ENCODE data around the gene ANKRD50.

ANKRD50 gene

GRCh38 chr4:124710015-124710741 lies 2.4 kb downstream of the ANKRD50 start:
- DNase-seq (ENCODE audit: low read depth), result no peak

DNA sequence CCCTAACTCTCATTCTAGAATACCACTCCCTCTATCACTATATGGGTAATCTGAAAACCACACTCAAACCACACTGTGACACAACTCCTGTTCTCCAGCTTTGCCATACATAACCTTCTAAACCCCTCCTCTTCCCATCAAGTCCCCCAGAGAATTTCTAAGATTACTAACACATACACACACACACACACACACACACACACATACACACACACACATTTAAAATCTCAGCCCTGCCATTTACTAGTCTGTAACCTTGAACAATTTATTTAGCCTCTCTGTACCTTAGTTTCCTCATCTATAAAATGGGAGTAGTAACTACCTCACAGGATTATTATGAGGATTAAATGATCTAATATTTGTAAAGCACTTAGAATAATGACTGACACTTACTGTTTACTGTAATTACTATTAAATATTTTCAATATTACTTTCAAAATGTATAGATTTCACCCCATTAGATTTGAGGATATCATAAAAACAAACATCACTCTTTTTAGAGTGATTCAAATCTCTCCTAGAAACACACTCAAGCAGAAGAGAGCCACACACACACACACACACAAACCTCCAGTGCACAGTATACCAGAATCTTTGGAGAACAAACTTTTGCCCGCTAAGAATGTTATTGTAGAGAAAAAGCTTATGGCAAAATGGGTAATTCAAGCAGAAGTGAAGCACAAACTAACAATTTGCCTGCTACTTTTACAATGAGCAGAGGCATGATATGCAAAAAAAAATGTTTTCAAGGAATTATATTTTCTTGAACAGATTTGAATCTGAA lies 3.8 kb downstream of the ANKRD50 start:
- DNase-seq (ENCODE audit: low read depth), result no peak

DNA sequence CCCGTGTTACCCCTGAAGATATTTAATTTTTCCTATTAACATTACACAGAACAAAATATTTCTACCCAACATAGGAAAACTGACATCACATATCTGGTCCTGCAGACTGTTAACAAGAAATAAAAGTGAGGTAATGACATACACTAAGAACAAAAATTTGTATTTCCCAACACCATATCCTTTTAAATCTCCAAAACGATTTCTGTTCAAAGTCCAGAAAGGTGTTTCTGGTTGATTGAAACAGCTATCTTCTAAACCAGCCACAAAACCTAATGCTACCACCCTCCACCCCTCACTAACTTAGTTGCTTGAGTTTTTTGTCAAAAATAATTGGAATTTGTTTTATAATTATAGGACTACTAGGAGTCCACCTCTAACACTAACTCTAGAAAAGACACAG lies 7.1 kb downstream of the ANKRD50 start:
- no peak for DNase-seq (ENCODE audit: low read depth)

DNA sequence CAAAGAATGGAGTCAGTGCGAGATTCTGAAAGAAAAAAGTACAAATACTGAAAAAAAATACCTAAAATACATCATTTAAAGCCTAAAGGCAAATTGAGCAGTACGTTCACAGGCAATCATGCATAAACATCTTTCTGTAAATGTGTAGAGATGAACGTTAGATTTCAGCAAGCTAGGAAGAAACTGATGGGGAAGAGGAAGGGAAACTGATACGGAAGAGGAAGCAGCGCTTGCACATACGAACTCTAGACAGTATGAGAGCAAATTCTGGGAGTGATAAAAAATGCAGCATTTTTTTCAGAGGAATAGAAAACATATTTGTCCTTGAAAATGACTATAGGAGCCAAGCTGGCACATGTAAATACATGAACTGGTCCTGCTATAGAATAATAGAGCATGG lies 9.4 kb downstream of the ANKRD50 start:
- no peak for DNase-seq (ENCODE audit: low read depth)

DNA sequence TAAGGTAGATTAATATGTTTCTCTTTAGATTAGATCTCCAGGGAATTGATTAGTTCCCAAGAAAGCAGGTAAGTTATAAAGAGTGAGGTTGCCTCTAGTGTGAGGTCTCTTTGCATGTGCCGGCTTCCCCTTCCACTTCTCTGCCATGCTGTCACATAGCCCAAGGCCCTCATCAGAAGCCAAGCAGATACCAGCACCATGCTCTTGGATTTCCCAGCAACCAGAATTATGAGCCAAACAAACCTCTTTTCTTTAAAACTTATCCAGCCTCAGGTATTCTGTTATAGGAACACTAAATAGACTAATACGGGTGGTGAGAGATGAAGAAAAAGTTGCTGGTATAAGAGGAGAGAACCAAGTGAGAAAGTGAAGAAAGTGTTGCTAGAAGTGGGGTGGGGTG lies 15.1 kb downstream of the ANKRD50 start:
- no peak for DNase-seq (ENCODE audit: low read depth)

DNA sequence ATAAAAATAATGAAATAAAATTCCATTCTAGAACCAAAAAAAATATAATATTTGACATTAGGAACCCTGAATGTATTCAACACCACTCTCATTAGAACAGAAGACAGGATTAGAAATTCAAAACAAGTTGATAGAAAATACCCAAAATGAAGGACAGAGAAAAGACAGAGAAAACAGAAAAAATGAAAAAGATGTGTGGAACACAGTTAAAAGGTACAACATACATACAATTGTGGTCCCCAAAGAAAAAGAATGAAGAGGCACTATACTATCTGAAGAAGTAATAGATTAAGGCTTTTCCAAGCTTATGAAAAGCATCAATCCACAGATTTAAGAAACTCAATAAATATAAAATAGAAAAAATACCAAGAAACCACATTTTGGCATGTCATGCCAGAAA lies 16.4 kb downstream of the ANKRD50 start:
- DNase-seq (ENCODE audit: low read depth), result no peak

DNA sequence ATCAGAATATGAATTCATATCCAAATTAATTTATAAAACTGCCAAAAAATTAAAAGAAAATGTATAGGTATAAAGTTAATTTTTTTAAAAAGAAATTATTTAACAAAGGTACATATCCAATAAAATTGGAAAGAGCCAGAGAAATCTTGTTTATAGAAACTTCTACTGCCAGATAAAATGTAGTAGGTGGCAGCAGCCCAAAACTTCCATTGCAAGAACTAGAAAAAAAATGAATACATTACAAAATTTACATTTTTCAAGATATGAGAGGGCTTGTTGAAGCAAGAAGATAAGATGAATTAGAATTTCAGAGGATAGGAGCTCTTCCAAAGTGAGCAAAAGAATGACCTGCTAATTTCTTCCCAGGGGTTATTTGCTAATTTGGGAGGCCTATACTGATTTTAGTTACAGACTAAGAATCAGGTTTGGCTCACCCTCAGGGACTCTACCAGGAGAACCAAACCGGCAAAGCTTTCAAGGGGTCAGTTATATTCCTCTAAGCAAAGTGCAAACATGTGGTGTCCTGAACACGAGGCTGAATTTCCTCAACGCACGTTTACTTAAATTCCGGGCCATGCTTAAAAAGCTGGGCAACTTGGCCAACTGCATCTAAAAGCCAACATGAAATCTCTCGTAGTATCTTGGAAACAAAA lies 17.5 kb downstream of the ANKRD50 start:
- no peak for DNase-seq (ENCODE audit: low read depth)

GRCh38 chr4:124694306-124694705 lies 18.2 kb downstream of the ANKRD50 start:
- DNase-seq (ENCODE audit: low read depth), result no peak

DNA sequence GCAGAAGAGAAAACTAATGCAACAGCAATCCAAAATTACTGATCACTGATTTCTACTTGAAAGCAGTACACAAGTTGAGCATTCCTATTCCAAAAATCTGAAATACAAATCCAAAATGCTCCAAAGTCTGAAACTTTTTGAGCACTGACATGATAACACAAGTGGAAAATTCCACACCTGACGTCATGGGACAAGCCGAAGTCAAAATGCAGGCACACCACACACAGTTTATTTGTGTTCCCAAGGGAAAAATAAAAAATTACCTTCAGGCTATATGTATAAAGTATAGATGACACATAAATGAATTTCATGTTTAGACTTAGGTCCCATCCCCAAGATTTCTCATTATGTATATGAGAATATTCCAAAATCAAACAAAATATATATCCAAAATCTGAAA lies 20.7 kb downstream of the ANKRD50 start:
- no peak for DNase-seq (ENCODE audit: low read depth)

DNA sequence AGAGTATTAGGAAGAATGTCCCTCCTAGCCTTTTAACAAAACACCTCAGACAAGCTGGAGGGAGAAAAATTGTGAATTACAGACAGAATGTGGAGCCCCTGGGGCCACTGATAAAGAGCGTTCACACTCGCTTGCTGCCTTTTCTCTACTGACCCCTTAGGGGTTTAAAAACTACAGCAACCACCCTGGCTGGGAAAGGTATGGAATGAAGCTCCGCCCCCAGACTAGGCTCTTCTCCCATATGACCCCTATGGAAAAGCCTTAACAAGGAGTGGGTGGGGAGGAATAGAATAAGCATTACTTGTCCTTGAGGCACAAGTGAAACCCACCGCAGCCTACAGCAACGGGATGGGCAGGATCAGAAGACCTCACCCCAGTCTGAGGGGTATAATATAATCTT lies 26.3 kb downstream of the ANKRD50 start:
- DNase-seq (ENCODE audit: low read depth), result no peak

- no peak for DNase-seq (ENCODE audit: low read depth)
These were observed 26.7 kb downstream of the ANKRD50 start for GRCh38 chr4:124685851-124686250.

GRCh38 chr4:124684301-124684700 lies 28.2 kb downstream of the ANKRD50 start:
- DNase-seq (ENCODE audit: low read depth), result no peak

DNA sequence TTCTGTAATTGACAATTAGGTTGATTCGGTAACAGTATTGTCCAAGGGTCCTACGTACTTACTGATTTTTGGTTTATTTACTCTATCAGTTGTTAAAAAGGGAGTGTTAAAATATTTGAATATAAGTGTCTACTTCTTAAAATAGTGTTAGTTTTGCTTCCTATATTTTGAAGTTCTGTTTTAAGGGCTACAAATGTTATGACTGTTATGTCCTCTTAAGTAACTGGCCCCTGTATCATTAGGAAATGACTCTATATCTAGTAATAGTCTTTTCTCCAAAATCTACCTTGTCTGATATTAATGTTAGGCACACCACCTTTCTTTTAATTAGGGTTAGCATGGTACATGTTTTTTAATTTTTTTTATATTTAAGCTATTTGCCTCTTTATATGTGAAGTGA lies 30.1 kb downstream of the ANKRD50 start:
- no peak for DNase-seq (ENCODE audit: low read depth)

DNA sequence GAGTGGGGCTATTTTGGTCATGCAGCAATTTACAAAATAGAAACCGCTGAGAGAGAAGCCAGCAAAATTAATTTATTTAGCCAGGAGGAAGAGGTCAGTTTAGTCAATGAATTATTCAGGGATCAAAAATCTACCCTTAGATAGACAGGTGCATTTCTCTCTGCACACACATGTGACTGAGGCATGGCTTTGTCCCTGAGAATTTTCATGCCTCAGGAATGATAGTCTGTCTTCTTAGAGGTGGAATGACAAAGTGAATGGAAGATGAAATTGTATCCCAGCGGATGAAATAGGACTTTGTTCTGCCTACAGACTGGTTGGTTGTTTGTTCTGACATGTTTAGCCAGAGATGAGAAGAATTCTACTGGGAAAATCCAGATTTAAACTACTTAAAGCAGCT lies 46.0 kb downstream of the ANKRD50 start:
- DNase-seq (ENCODE audit: low read depth), result no peak

DNA sequence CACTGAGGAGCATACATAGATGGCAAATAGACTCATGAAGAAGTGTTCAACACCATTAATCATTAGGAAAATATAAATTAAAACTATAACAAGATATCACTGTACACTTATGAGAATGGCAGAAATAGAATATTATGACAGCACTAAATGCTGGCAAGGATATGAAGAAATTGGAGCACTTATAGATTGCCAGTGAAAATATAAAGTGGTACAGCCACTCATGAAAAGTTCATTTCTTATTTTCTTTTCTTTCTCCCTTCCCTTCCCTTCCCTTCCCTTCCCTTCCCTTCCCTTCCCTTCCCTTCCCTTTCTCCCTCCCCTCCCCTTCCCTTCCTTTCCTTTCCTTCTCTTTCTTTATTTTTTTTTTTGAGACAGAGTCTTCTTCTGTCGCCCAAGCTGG lies 53.7 kb downstream of the ANKRD50 start:
- no peak for DNase-seq (ENCODE audit: low read depth)

GRCh38 chr4:124650614-124651013 lies 61.9 kb downstream of the ANKRD50 start:
- DNase-seq (ENCODE audit: low read depth), result no peak

- DNase-seq (ENCODE audit: low read depth), result no peak
These were observed 64.9 kb downstream of the ANKRD50 start for GRCh38 chr4:124647599-124647998.

DNA sequence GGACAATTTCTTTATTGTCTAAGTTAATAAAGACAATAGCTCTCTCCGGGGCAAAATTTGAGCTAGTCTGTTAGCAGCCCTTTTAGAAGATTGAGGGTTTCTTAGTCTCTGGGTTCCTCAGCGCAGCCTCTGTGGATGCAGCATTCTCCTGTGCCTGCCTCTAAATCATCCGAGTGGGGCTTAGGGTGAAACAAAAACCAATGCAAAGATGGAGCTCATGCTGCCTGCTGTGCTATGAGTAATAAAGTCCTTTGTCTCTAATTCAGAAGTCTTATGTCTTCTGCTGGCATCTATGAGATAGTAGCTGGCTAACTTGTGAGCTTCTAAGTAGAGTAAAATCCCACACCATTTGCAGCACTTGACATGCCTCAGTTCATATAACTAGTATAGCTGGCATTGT lies 67.9 kb downstream of the ANKRD50 start:
- DNase-seq (ENCODE audit: low read depth), result no peak

- no peak for DNase-seq (ENCODE audit: low read depth)
These were observed 69.7 kb downstream of the ANKRD50 start for GRCh38 chr4:124642846-124643245.

DNA sequence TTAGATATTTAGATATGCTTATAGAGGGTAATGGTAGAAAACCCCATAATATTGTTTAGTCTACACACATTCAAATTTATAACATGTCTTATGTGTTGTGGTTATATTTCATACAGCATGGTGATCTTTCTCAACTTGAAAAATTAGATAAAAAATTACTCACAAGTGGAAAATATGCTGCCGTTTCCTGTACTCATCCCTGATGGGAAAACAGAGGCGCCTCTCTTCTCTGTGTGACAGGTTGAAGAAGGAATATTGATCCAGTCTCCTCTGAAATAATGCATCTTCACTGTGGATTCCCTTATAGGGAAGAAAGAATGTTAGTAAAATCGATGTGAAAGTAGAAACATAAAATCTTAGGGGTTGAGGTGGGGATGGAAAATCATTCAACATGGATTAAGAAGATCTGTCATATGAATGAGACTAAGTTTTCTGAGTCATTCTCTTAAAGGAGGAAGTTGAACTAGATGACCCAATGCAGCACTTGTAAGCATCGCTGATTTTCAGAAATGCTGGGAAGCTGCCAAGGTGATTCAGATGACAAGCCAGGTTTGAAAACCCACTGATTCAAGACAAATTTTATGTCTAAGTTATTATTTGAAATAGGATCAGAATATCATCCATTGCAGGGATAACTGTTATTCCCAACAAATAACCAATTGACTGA lies 70.7 kb downstream of the ANKRD50 start:
- no peak for DNase-seq (ENCODE audit: low read depth)

DNA sequence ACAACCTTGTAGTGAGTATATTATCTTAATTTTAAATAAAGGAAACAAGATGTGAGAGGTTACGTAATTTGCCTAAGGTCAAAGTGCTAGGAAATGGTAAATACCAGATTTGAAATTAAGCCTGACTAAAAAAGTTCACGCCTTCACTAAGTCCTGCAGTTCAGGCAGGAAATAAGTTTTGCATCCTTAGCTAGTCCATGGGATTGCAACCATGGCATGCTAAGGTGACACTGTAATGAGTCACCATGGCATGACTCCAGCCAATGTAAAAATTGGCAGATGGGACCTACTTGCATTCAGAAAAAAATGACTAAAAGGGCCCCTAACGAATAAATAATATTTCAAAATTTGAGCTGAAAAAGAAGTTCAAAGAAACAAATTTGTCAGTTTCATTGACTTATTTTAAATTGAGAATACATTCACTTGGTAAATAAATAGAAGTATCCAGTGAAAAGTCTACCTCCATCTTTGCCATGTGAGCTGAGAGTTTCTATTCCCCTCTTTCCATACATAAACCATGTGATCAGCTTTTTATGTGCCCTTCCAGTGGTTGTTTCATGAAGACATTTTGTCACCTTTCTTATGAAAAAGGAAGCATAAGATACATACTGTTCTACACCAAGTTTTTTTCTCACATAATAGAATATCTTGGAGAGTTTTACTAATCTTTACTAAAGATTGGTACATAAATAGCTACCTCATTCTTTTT lies 72.4 kb downstream of the ANKRD50 start:
- DNase-seq (ENCODE audit: low read depth), result no peak

DNA sequence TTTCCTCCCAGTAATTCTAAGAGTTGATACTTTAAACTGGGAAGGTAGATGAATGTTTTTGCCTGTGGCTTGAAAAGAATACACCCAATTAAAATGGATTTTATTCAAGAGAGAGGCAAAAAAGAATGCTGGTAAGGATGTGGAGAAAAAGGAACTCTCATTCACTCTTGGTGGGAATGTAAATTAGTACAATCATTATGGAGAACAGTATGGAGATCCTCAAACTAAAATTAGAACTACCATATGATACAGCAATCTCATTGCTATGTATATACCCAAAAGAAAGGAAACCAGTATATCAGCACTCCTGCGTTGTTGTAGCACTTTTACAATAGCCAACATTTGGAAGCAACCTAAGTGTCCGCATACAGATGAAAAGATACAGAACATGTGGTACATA lies 75.2 kb downstream of the ANKRD50 start:
- no peak for DNase-seq (ENCODE audit: low read depth)

Data from activated gamma-delta T cell treated with anti-CD3 and anti-CD28 coated beads, Interleukin-2, amount 50 U/mL, for 16 hours (primary cell).